HG03060 (cell line): ENCODE measurements around the gene TMEM150B.

Experiments used
- ATAC-seq: cut with Tn5 transposase; IDR thresholded peaks from one replicate; pipeline ENCODE4 v1.9.1; 2021; ENCODE audit warnings: low read depth, moderate number of reproducible peaks; ENCODE audit not compliant: unreplicated experiment

The TMEM150B gene

GRCh38 chr19:55355213-55355821 is 30.2 kb upstream of the TMEM150B start:
- no peak for ATAC-seq

DNA sequence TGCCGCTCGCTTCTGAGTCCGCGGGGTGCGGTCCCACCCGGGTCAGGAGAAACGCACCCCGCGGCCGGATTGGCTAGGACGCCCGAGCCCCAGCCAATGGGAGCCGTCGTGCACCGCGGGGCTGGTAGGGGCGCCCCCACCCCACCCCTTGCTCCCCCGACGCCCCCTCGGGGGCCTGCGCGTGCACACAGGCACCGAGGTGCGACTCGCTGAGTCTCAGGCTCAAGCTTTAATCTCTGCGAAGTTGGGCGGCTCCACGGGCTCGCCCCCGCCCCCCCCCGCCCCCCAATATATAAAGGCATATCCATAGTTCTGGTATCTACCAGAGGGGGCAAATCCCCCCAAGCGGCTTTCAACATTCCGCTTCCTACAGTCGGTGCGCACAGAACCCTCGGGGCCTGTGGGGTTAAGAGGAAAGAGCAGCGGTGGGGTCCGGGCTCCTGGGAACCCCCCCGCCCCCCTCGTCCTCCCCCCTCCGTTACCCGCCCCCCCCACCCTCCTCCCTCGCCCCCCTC is 29.6 kb upstream of the TMEM150B start, which contains the start of gene COX6B2:
Gene COX6B2, minus strand, starts transcription at position 22 of the 515 bp plus-strand sequence. CDS start 198 bp downstream, outside the sequence.
- no peak for ATAC-seq

DNA sequence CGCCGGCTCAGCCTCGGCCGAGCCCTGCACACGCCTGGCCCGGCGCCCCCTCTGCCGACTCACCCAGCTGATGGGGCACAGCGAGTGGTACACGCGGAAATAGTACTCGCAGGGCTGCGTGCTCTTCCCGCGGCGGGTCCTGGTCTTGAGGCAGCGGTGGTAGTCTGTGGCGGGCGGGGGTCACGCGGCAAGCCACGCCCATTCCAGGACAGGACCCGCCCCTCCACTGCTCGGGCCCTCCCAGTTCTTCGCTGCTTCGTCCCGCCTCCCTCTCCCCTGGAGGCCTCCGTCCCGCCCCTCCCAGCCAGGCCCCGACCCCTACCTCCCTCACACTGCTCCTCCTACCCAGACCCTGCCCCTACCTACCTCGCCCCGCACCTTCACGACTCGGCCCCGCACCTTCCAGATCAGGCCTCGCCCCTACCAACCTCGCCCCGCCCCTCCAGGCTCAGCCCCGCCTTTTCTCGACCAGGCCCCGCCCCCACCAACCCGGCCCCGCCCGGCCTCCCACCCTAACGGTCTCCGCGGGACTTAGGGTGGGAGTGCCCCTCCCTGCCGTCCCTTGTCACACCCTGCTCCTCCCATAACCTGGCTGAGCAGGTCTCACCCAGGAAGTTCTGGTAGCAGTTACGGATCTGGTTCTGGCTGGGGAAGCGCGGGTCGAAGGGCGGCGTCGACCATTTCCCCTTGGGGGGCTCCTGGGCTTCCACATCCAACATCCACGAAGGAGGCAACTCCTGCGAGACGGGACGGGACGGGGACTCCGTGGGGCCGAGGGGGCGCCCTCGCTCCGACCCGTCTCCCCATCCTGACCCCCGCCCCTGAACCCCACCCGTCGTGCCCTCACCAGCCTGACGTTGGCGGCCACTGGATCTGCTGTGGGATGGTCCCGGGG is 28.9 kb upstream of the TMEM150B start:
- ATAC-seq = no peak

DNA sequence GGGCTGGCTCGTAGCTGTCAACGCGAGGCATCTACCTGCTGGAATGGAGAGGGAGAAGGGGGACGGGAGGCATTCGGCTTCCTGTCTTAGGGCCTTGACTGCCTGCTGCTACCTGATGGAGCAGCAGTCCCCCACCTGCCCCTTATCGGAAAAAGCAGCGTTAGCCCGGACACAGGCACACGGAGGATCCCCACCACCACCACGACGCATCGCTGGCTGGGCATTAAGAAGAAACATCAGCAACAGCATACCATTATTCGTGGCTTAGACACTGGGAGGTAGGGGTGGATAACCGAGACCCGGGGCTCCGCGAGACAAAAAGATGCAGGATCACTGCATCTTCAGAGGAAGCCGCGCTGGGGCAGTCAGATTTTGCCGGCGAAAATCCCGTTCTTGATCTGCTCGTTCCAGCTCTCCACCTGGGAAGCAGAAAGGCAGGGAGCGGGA is 28.2 kb upstream of the TMEM150B start:
- no peak for ATAC-seq

- no peak for ATAC-seq
These were observed 27.5 kb upstream of the TMEM150B start for GRCh38 chr19:55352549-55353145.

DNA sequence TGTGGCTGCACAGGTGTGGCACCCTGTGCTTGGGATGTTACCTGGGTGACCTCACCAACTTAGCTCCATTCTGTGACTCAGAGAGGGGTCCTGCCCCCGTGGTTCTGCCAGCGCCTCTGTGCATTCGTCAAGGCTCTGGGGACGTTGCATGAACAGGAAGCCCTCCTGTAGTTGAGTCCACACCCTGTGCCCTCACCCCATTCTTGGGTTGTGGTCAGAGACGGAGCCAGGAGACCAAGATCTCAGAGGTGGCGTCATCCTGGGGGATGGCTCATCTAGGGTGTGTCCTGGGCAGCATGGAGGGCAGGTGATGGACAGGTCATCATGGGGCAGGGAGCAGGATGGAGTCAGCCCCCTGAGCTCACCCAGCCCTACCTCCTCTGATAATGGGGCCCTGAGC is 26.9 kb upstream of the TMEM150B start:
- ATAC-seq = no peak

DNA sequence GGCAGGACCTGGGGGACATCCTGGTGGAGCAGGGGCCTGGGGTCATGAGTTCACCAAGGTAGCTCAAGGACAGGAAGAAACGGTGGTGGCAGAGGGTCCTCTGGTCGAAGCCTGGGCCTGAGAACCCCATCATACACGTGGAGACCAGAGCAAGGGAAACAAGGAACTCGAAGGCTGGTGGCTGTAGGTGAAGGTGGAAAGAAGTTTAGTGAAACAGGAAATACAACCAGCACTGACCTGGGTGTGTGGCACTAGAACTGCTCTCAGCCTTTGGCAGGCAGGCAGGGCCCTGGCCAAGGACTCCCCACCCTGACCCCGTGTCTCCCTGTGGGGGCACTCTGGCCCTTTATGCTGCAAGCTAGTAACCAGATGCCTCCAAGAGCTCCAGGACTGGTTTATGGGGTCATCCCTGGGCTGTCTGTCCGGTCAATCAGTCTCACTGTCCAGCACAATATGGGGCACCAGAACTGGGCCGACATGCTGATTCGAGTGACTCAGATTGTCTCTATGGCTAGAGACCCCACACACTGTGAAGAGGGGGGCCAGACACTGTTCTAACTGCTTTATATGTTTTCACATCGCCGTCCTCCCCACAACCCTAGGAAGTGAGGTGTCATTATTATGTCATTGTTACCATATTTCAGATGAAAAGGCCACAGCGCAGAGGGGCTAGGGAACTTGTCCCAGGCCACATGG is 25.6 kb upstream of the TMEM150B start:
- no peak for ATAC-seq

DNA sequence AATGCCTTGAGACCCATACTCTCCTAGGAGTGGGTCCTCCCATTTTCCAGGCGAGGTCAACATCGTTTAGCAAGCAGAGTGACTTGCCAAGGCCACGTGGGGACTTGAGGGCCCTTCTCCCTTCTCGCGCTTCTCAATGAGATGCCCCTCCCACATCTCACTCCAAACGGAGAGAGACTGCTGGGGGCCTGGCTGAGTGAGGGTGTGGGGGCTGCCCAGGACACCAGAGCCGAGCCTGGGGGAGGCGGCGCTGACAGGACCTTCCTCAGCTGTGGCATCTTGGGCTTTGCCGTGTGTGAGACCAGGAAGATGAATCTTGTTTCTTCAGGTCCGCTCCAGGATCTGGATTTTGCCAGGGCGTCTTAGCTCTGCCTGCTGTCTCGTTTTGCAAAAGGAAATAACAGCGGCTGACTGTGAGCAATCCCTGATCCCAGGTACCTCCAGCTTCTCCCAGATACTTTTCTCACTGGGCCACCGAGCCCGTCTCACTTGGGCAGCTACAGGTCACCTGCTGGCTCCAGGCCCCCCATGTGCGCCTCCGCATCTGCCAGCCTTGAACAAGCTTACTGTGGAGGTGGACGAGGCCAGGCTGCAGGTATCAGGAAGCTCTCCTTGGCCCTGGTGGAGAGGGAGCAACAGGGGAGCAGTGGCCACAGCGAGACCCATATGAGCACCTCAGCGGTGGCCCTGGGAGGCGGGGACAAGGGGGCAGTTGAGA is 23.3 kb upstream of the TMEM150B start:
- no peak for ATAC-seq

- no peak for ATAC-seq
These were observed 22.4 kb upstream of the TMEM150B start for GRCh38 chr19:55347442-55348009.

DNA sequence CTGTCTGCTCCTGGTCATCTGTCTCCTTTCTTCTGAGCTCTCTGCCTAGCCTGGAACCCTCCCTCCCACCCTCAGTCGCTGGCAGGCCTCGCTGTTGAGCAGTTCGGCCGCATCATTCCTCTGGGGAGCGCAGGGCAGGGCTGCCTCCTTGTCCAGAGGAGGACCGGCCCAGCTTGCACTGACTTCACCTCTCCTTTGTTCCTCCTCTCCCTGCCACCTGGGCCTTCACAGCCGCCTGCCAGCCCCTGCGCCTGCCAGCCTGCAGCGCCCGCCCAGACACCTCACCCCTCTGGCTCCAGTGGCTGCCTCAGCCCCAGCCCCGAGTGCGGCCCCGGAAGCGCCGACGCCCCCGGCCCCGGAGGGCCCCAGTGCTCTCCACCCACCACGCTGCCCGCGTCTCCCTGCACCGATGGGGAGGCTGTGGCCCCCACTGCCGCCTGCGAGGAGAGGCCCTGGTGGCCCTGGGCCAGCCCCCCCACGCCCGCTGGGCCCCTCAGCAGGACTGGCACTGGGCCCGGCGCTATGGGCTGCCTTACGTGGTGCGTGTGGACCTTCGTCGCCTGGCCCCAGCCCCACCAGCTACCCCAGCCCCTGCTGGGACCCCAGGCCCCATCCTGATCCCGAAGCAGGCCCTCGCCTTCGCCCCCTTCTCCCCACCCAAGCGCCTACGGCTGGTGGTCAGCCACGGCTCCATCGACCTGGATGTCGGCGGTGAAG is 21.7 kb upstream of the TMEM150B start:
- ATAC-seq = no peak

DNA sequence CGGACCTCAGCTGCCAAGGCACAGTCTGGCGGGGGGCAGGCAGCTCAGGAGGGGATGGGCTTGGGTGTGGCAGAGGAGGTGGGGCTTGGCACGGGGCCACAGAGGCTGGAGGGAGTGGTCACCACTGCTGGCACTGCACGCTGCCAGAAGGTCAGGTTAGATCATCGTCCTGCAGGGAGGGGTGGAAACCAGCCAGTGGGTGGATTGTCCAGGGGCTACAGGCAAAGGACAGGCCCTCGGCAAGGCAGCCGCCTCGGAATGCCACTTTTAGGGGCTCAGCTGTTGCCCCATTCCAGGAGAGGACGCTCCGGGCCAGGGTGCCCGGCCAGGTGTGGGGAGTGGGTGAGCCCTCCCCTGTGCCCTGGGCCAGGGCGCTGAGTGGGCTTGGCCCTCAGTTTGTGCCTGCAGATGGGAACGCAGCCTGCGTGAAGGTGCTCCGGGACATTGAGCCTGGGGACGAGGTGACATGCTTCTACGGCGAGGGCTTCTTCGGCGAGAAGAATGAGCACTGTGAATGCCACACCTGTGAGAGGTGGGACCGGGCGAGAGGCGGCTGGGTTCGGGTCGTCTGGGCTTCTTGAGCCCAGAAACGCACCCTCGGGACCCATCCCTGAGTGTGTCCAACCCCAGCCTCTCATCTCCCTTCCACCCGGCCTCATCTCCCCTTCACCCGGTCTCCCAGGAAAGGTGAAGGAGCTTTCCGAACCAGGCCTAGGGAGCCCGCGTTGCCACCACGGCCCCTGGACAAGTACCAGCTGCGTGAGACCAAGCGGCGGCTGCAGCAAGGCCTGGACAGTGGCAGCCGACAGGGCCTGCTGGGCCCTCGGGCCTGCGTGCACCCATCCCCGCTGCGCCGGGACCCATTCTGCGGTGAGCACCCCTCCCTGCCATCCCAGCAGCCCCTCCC is 20.9 kb upstream of the TMEM150B start:
- no peak for ATAC-seq

GRCh38 chr19:55345101-55345817 is 20.1 kb upstream of the TMEM150B start:
- ATAC-seq = no peak

GRCh38 chr19:55344444-55344843 is 19.3 kb upstream of the TMEM150B start:
- no peak for ATAC-seq

DNA sequence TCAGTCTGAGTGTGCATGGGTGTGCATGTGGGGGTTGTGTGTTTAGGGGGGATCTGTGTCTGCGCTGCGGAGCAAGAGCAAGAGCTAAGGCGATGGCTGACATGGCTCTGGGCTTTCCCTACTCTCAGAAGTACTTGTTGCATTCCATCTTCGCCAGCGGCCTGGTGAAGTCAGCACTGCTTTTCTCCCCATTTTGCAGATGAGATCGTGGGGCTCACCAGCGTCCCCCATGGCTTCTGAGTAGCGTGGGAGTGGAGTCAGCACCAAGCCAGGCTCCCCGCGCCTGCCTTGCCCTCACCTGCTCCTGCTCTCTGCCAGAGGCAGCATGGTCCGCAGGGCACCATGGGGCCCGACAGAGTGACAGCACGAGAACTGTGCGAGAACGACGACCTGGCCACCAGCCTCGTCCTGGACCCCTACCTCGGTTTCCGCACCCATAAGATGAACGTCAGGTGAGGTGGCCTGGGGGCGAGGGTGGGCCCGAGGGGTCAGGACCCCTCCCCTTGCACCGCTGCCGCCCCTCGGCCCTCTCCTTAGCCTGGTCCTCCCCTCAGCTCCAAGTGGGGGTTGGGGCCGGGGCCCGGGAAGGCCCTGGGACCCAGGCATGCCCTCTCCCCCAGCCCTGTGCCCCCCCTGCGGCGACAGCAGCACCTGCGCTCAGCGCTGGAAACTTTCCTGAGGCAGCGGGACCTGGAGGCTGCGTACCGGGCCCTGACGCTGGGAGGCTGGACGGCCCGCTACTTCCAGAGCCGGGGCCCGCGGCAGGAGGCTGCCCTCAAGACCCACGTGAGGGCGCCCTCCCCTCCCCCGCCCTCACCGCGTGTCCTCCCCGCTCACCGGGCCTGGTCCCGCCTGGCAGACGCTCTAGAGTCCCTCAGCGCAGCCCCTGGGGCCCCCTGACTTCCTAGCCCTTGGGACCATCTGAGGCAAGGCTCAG is 16.7 kb upstream of the TMEM150B start:
- ATAC-seq = no peak

DNA sequence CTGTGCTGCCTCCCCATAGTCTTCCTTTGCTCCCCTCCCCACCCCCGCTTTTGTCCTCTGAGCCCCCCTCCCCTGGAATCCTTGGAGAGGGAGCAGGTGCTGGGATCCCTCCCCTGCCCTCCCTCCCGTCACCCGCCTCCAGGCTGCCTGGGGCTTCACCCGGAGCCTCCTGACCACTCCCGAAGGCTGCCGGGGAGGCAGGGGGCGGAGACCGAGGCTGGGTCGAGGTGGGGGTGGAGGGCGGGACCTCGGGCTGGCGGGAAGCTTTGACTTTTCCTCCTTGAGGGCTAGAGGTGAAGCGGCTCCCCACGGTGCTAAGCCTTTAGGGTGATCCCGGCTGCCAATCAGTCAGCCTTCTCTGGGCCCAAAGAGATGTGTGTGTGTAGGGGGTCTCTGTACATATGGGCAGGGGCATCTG is 16.0 kb upstream of the TMEM150B start:
- ATAC-seq = no peak

DNA sequence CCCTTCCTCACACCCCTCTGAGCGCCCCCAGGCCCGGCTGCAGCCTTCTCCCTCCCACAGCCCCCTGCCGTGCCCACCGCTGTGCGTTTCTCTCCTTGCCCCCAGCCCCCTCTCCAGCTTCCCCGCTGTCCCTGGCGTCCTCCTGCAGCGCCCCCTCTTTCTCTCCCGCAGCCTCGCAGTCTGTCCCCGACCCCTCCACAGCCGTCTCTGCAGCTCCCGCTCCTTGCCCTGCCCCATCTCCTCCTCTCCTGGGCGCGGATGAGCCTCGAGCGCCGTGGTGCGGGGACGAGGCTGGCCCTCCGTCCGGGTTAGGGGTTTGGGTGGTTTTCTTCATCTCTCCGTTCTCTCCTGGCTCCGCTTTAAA is 15.6 kb upstream of the TMEM150B start:
- no peak for ATAC-seq
